Stimulated activated naive CD8-positive, alpha-beta T cell treated with anti-CD3 and anti-CD28 coated beads, Interleukin-15, Interleukin-2, amounts not matched to agents 100 U/mL and 50 U/mL, for 24 hours (primary cell): ENCODE results near the gene TAF8.
A peak's percentile ranks its signal among the peaks of the same experiment; 100 is the strongest.

ENCODE experiments used
- ATAC-seq: fragments of 150-1000 bp; cut with Tn5 transposase; one replicate; pipeline ENCODE4 v1.10.0; 2021
- DNase-seq: peaks from one replicate; pipeline ENCODE4 v3.0.0; 2021

The TAF8 gene

GRCh38 chr6:42125663-42126062 lies 75.3 kb downstream of the TAF8 start:
- DNase-seq (no peak), ATAC-seq (no peak)

GRCh38 chr6:42128460-42129359 lies 78.4 kb downstream of the TAF8 start:
- ATAC-seq: no peak
- DNase-seq: no peak

- ATAC-seq: no peak
- DNase-seq: no peak
These were observed 79.0 kb downstream of the TAF8 start for GRCh38 chr6:42129360-42129676.

- no peak for DNase-seq
- no peak for ATAC-seq
These were observed 81.2 kb downstream of the TAF8 start for GRCh38 chr6:42131531-42131930.

GRCh38 chr6:42133926-42134325 lies 83.6 kb downstream of the TAF8 start:
- ATAC-seq: no peak
- DNase-seq: no peak

- no peak for DNase-seq
- no peak for ATAC-seq
These were observed 84.8 kb downstream of the TAF8 start for GRCh38 chr6:42135161-42135560.

GRCh38 chr6:42135722-42136121 lies 85.4 kb downstream of the TAF8 start:
- no peak for DNase-seq

GRCh38 chr6:42136508-42137193 lies 86.3 kb downstream of the TAF8 start:
- peak; percentile 62 for DNase-seq
- ATAC-seq: peak; percentile 76

More at GRCh38 chr6:42135722-42136121, 85.4 kb downstream of the TAF8 start:
- no peak for ATAC-seq
